Chondrocyte (in vitro differentiated cells): ENCODE results near the gene ENTPD3. TPM values are rescaled to one million over a fixed set of nuclear protein-coding genes. Genes with fewer than 3 reads are reported as not detected.
"Not testable (repeated sequence)": the region's sequence is repeated elsewhere in the genome, so short reads cannot be mapped to it uniquely, and the experiment has no call there.

Experiments
- DNase-seq: peaks from one replicate; pipeline ENCODE4 v3.0.0; 2021; ENCODE audit warnings: mixed read lengths, low spot score
- H3K27ac Mint-ChIP-seq: one replicate; pipeline ENCODE4 v1.8.0; 2021; ENCODE audit warnings: mild to moderate bottlenecking, moderate library complexity, mixed read lengths; ENCODE audit not compliant: unreplicated experiment
- H3K27me3 Mint-ChIP-seq: 2 replicates; pipeline ENCODE4 v1.8.0; 2021; ENCODE audit warnings: low read depth, mixed read lengths
- H3K36me3 Mint-ChIP-seq: 2 replicates; pipeline ENCODE4 v1.8.0; 2021; ENCODE audit warnings: low read depth, mixed read lengths
- H3K4me1 Mint-ChIP-seq: 2 replicates; pipeline ENCODE4 v1.8.0; 2021; ENCODE audit warnings: low read depth, mild to moderate bottlenecking, mixed read lengths
- H3K4me3 Mint-ChIP-seq: one replicate; pipeline ENCODE4 v1.8.0; 2021; ENCODE audit warnings: mild to moderate bottlenecking, moderate library complexity, mixed read lengths; ENCODE audit not compliant: unreplicated experiment
- H3K9me3 Mint-ChIP-seq: 2 replicates; pipeline ENCODE4 v1.8.0; 2021; ENCODE audit warnings: low read depth, mixed read lengths
- total RNA-seq: library from RNA; stranded (reverse); gene quantifications from 3 replicates; pipeline ENCODE4 v1.2.1, GENCODE V29; 2021
- TF ChIP-seq, protein P1 (sequence below): fragments of 200-600 bp; sonication (generic); IDR thresholded peaks from 2 replicates; pipeline ENCODE4 v1.5.0; 2021; ENCODE audit warnings: antibody characterized with exemption, mild to moderate bottlenecking, moderate library complexity

ENTPD3 gene
- total RNA-seq, 1 donor from 2014 or later, result 0.15 TPM

DNA sequence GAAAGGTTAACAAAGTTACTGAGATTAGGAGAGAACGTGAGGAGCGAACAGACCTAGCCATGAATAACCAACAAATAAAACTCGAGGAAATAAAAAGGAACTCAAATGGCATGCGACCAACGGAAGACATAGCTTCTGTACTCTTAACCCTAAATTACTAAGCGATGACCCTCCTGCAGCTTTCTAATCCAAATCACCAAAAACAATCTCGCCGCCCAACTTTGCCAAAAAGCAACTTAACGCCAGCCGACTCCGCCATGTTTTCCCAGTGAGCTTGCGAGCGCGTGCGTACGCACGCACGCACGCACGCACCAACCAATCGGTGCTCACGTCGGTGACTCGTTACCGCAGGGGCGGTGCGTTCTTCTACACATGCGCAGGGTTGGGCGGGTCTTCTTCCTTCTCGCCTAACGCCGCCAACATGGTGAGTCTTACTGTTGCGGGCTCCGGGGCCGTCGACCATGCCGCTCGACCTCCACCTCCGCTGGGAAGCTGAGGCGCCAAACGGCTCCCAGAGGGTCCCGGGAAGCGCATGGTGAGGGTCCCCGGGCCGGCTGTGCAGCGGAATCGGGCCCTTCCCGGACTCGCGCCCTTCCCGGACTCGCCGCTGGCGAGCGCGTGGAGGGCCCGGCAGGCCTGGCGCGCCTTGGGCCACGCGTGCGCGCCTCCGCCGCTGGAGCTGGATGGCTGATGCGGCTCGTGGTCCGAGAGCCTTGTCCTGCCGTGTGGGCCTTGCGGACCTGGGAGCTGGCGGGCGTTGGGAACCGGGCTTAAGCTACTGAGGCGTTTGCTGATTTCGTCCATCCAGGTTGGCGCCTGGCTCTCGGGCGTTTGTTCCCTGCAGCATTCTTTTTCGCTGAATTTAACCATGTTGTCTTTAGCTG is 70.2 kb downstream of the ENTPD3 start, which contains the start of gene RPL14:
Gene RPL14, plus strand, starts transcription at position 400 of the 884 bp plus-strand sequence. Its CDS starts 133 bp downstream, at position 533.
- Mint-ChIP-seq H3K4me3 (peak within 1 kb of the TSS; percentile 74), H3K27ac (peak within 1 kb of the TSS; percentile 76), H3K4me1 (peaks cover 49% of the 10 kb centered on the region), H3K36me3 (peaks cover 26% of the 10 kb centered on the region), H3K9me3 (no peaks in the 10 kb centered on the region), H3K27me3 (no peaks in the 10 kb centered on the region)
- TF ChIP-seq, protein P1, sequence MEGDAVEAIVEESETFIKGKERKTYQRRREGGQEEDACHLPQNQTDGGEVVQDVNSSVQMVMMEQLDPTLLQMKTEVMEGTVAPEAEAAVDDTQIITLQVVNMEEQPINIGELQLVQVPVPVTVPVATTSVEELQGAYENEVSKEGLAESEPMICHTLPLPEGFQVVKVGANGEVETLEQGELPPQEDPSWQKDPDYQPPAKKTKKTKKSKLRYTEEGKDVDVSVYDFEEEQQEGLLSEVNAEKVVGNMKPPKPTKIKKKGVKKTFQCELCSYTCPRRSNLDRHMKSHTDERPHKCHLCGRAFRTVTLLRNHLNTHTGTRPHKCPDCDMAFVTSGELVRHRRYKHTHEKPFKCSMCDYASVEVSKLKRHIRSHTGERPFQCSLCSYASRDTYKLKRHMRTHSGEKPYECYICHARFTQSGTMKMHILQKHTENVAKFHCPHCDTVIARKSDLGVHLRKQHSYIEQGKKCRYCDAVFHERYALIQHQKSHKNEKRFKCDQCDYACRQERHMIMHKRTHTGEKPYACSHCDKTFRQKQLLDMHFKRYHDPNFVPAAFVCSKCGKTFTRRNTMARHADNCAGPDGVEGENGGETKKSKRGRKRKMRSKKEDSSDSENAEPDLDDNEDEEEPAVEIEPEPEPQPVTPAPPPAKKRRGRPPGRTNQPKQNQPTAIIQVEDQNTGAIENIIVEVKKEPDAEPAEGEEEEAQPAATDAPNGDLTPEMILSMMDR, result no peak
- DNase-seq, result peak; percentile 97

DNA sequence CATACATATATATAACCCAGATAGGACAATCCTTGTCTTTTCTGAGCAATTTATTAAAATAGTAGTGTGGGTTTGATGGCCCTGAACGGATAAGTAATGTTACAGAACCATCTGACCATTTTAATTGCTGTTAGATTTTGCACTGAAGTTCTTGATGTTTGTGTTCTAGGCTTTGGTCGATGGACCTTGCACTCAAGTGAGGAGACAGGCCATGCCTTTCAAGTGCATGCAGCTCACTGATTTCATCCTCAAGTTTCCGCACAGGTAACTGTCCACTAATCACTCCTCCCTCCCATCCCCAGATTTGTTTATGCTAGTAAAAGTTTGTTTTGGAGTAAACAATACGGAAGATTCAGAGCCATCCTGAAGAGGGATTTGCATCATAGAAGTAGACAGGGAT is 71.5 kb downstream of the ENTPD3 start:
- Mint-ChIP-seq H3K4me3 (peak overlapping the region; percentile 74), H3K4me1 (peaks cover 38% of the 10 kb centered on the region), H3K27ac (no peak overlapping the region), H3K36me3 (peaks cover 28% of the 10 kb centered on the region), H3K9me3 (no peaks in the 10 kb centered on the region), H3K27me3 (no peaks in the 10 kb centered on the region)
- TF ChIP-seq, protein P1, result no peak
- no peak for DNase-seq

DNA sequence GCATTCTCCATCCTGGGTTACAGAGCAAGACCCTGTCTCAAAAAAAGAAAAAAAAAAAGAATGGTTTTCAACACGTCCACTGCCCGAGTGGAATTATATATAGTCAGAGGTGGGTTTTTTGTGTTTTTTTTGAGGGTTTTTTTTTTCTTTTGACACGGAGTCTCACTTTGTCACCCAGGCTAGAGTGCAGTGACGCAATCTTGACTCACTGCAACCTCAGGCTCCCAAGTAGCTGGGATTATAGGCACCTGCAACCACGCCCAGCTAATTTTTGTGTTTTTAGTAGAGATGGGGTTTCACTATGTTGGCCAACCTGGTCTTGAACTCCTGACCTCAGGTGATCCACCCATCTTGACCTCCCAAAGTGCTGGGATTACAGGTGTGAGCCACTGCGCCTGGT is 73.5 kb downstream of the ENTPD3 start:
- H3K27me3 Mint-ChIP-seq, H3K4me3 Mint-ChIP-seq, DNase-seq, H3K27ac Mint-ChIP-seq, H3K9me3 Mint-ChIP-seq: not testable (repeated sequence)
- Mint-ChIP-seq H3K36me3 (peaks cover 39% of the 10 kb centered on the region), H3K4me1 (peaks cover 30% of the 10 kb centered on the region)

DNA sequence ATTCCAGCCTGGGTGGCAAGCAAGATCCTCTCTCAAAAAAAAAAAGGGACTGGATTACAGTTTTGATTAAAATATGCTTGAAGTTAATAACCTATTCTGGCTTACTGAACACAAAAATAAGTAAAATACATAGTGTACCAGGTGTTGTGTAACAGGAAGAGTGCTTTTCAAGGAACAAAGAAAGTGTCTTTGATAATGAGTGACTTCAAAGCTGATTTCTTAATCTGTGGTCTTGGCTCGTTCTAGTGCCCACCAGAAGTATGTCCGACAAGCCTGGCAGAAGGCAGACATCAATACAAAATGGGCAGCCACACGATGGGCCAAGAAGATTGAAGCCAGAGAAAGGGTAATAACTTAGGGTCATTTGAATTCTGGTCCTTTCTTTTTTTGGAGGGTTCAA is 74.2 kb downstream of the ENTPD3 start:
- H3K4me1 Mint-ChIP-seq, result peaks cover 26% of the 10 kb centered on the region
- no peak for DNase-seq
- peaks cover 39% of the 10 kb centered on the region for H3K36me3 Mint-ChIP-seq
- H3K9me3 Mint-ChIP-seq, result no peaks in the 10 kb centered on the region
- H3K27me3 Mint-ChIP-seq, result no peaks in the 10 kb centered on the region
- H3K27ac Mint-ChIP-seq, result peak overlapping the region; percentile 42
- no peak overlapping the region for H3K4me3 Mint-ChIP-seq
- TF ChIP-seq, protein P1, result no peak

DNA sequence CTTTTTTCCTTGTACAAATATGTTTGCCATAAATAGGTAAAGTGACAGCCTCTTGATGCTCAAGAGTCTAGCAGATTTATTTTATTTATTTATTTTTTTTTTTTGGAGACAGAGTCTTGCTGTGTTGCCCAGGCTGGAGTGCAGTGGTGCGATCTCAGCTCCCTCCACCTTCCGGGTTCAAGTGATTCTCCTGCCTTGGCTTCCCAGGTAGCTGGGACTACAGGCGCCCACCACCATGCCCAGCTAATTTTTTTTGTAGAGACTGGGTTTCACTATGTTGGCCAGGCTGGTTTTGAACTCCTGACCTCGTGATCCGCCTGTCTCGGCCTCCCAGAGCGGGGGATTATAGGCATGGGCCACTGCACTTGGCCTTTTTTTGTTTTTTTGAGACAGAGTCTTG is 75.9 kb downstream of the ENTPD3 start:
- Mint-ChIP-seq H3K4me1 (peaks cover 18% of the 10 kb centered on the region), H3K36me3 (peaks cover 36% of the 10 kb centered on the region)
- not testable (repeated sequence) for H3K4me3 Mint-ChIP-seq, H3K27me3 Mint-ChIP-seq, H3K9me3 Mint-ChIP-seq, DNase-seq, H3K27ac Mint-ChIP-seq

DNA sequence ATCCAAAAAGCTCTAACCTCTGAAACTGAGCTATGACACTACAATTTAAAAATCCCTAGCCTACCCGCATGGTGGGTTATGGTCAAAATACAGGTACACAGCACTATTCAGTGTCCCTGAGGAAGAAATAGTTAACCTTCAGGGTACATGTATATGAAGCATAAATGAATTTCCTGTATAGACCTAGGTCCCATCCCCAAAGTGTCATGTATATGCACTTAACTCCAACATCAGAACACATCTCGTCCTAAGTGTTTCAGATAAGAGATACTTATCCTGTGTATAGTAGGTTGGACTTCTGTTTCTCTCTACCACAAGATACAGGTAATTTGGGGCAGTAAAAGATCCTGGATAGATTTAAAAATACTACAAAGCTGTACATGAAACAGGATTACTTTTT is 76.6 kb downstream of the ENTPD3 start:
- H3K36me3 Mint-ChIP-seq, result peaks cover 29% of the 10 kb centered on the region
- TF ChIP-seq, protein P1, result no peak
- no peaks in the 10 kb centered on the region for H3K27me3 Mint-ChIP-seq

More for the DNA sequence above, 76.6 kb downstream of the ENTPD3 start:
- DNase-seq, result no peak
- no peak overlapping the region for H3K4me3 Mint-ChIP-seq
- peaks cover 11% of the 10 kb centered on the region for H3K4me1 Mint-ChIP-seq
- H3K27ac Mint-ChIP-seq, result no peak overlapping the region
- H3K9me3 Mint-ChIP-seq, result no peaks in the 10 kb centered on the region
